Caco-2 (cell line): Measurements from ENCODE around the gene KREMEN1. TPM values are rescaled to one million over a fixed set of nuclear protein-coding genes. Genes with fewer than 3 reads are reported as not detected.

Experiments
- BruUV-seq: library from RNA; stranded (reverse); fragments of 400-500 nt; replicated peaks from 2 replicates; lab custom pipeline; 2021; lab: Mats Ljungman, UMichigan
- CTCF ChIA-PET: fragments of 300-600 bp; sonication (Branson Sonifier 250); formaldehyde crosslinking; loops from one replicate; lab custom pipeline; 2022; ENCODE audit warnings: antibody characterized with exemption; lab: Charles Lee
- POLR2A ChIA-PET: fragments of 300-600 bp; sonication (Branson Sonifier 250); formaldehyde crosslinking; loops from one replicate; lab custom pipeline; 2022; ENCODE audit warnings: antibody characterized with exemption; lab: Charles Lee
- DNase-seq, 2 experiments: peaks; one replicate each; pipeline versions ENCODE4 v3.0.0 to v3.0.0-alpha.2; 2020 to 2022
- H3K27me3 ChIP-seq: replicated peaks from 2 replicates; pipeline ENCODE4 v1.6.0; 2011; ENCODE audit warnings: low read length; ENCODE audit not compliant: control insufficient read depth, insufficient read depth
- H3K36me3 ChIP-seq: 2 replicates; pipeline ENCODE4 v1.5.1; 2011; ENCODE audit warnings: low read length; ENCODE audit not compliant: control insufficient read depth, insufficient read depth
- H3K4me1 ChIP-seq: fragments of 250-450 bp; sonication (Bioruptor Pico); 2 replicates; pipeline ENCODE4 v1.5.1; 2020; ENCODE audit warnings: mild to moderate bottlenecking
- H3K4me3 ChIP-seq: 2 replicates; pipeline ENCODE4 v1.5.1; 2011; ENCODE audit warnings: low read depth, mild to moderate bottlenecking, control low read depth, low read length
- H3K9me3 ChIP-seq: fragments of 250-450 bp; sonication (Bioruptor Pico); 2 replicates; pipeline ENCODE4 v1.5.1; 2020; ENCODE audit warnings: mild to moderate bottlenecking, moderate library complexity
- H3K27ac Mint-ChIP-seq: one replicate; pipeline ENCODE4 v1.8.0; 2022; ENCODE audit warnings: mixed read lengths; ENCODE audit not compliant: unreplicated experiment
- H3K27me3 Mint-ChIP-seq: one replicate; pipeline ENCODE4 v1.8.0; 2022; ENCODE audit warnings: mixed read lengths; ENCODE audit not compliant: insufficient read depth, unreplicated experiment
- H3K36me3 Mint-ChIP-seq: one replicate; pipeline ENCODE4 v1.8.0; 2022; ENCODE audit warnings: mild to moderate bottlenecking, mixed read lengths; ENCODE audit not compliant: insufficient read depth, unreplicated experiment
- H3K4me1 Mint-ChIP-seq: one replicate; pipeline ENCODE4 v1.8.0; 2022; ENCODE audit warnings: low read depth, mixed read lengths; ENCODE audit not compliant: unreplicated experiment
- H3K4me3 Mint-ChIP-seq: one replicate; pipeline ENCODE4 v1.8.0; 2022; ENCODE audit warnings: mild to moderate bottlenecking, moderate library complexity, mixed read lengths; ENCODE audit not compliant: unreplicated experiment
- H3K9me3 Mint-ChIP-seq: one replicate; pipeline ENCODE4 v1.8.0; 2022; ENCODE audit warnings: mixed read lengths; ENCODE audit not compliant: unreplicated experiment
- intact Hi-C: fragments of 100-400 bp; cut with micrococcal nuclease; formaldehyde crosslinking; loops from one replicate; pipeline ENCODE4 v1.10.0; 2022; ENCODE audit not compliant: unreplicated experiment
- total RNA-seq: library from RNA; stranded (reverse); gene quantifications from 2 replicates; pipeline ENCODE4 v1.2.3, GENCODE V29; 2022
- TF ChIP-seq, protein P1 (sequence below), 2 experiments: fragments of 200-600 bp in 1 of 2; IDR thresholded peaks; 1 replicate in 1 of 2; 2 replicates in 1 of 2; pipeline versions ENCODE4 v1.5.1 to v1.8.0; 2011 to 2022; ENCODE audit warnings: antibody characterized with exemption in 1 of 2, control low read depth in 1 of 2, inconsistent platforms in 1 of 2, low read depth in 1 of 2, low read length in 1 of 2, mild to moderate bottlenecking in 1 of 2, moderate library complexity in 1 of 2; ENCODE audit not compliant: insufficient read depth in 1 of 2, severe bottlenecking in 1 of 2, unreplicated experiment in 1 of 2

Gene KREMEN1
- total RNA-seq, 1 experiment from 2014 or later, result 29.7 TPM

DNA sequence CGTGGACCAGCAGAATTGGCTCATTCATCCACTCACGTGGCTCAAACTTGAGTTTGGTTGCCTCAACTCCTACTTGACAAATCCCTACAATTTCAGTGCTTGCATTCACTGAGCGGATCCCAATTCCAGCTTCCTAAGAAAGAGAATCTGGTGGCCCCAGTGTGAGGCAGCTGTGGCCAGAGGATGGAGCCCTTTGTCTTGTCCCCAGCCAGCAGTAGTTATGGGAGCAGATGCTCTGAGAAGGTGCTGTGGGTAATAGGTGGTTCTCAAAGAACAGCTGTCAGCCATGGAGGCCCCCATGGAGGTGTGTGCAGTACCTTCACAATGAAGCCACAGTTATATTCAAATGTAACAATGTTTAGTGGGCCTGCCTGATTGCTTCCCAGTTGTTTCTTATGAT, 39.3 kb downstream of the KREMEN1 start:
- Histone ChIP-seq H3K36me3 (no peaks in the 10 kb centered on the region), H3K4me3 (no peak overlapping the region), H3K9me3 (no peaks in the 10 kb centered on the region), H3K27me3 (no peaks in the 10 kb centered on the region), H3K4me1 (peaks cover 38% of the 10 kb centered on the region)
- Mint-ChIP-seq H3K4me1 (peaks cover 28% of the 10 kb centered on the region), H3K36me3 (peaks cover 17% of the 10 kb centered on the region), H3K27ac (no peak overlapping the region), H3K4me3 (no peak overlapping the region), H3K27me3 (no peaks in the 10 kb centered on the region), H3K9me3 (no peaks in the 10 kb centered on the region)
- intact Hi-C loops, result loop anchor here (5.0 kb wide), 1 partner anchor 40 kb away; no protein-coding TSS in a partner anchor
- BruUV-seq, result no TSS peak
- peak in 1 of 2 experiments; percentile 18 for DNase-seq
- ChIA-PET POLR2A (interaction anchor here (0.6 kb wide), 1 partner anchor 41 kb away, joined by 6 read pairs; no protein-coding TSS in a partner anchor), CTCF (interaction anchor here (1.2 kb wide), 1 partner anchor 42 kb away, joined by 5 read pairs; no protein-coding TSS in a partner anchor)
- TF ChIP-seq, protein P1, sequence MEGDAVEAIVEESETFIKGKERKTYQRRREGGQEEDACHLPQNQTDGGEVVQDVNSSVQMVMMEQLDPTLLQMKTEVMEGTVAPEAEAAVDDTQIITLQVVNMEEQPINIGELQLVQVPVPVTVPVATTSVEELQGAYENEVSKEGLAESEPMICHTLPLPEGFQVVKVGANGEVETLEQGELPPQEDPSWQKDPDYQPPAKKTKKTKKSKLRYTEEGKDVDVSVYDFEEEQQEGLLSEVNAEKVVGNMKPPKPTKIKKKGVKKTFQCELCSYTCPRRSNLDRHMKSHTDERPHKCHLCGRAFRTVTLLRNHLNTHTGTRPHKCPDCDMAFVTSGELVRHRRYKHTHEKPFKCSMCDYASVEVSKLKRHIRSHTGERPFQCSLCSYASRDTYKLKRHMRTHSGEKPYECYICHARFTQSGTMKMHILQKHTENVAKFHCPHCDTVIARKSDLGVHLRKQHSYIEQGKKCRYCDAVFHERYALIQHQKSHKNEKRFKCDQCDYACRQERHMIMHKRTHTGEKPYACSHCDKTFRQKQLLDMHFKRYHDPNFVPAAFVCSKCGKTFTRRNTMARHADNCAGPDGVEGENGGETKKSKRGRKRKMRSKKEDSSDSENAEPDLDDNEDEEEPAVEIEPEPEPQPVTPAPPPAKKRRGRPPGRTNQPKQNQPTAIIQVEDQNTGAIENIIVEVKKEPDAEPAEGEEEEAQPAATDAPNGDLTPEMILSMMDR (IDR thresholded peaks at IDR 0.05; ENCODE audit: insufficient read depth in 1 of 2, low read depth in 1 of 2, low read length in 1 of 2, severe bottlenecking in 1 of 2, unreplicated experiment in 1 of 2), result no peak

DNA sequence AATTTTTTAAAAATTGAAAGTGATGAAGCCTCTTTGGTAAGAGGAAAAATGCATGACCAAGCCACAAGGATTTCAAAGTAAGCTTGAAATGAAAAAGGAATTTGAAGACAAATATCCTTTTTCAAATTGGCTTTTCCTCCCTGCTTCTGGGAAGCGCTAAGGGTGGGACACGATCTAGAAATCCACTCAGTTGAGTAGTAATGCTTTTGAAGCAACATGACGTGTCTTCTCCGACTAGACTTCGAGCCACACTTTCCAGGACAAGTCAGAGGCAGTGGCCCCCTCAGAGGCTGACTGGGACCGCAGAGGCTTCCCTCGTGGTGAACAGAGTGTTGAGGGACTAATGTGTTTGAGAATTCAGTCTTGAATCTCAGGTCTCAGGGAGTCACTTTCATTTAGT, 39.8 kb downstream of the KREMEN1 start:
- peaks cover 28% of the 10 kb centered on the region for H3K4me1 Mint-ChIP-seq
- Histone ChIP-seq H3K36me3 (no peaks in the 10 kb centered on the region), H3K4me1 (peaks cover 37% of the 10 kb centered on the region), H3K27me3 (no peaks in the 10 kb centered on the region), H3K4me3 (no peak overlapping the region), H3K9me3 (no peaks in the 10 kb centered on the region)
- CTCF ChIA-PET, result interaction anchor here (1.2 kb wide), 1 partner anchor 41 kb away, joined by 5 read pairs; no protein-coding TSS in a partner anchor
- DNase-seq, result no peak
- no peak overlapping the region for H3K4me3 Mint-ChIP-seq
- H3K27ac Mint-ChIP-seq, result no peak overlapping the region
- POLR2A ChIA-PET, result no interaction called here
- H3K27me3 Mint-ChIP-seq, result no peaks in the 10 kb centered on the region
- intact Hi-C loops, result loop anchor here (5.0 kb wide), 1 partner anchor 40 kb away; no protein-coding TSS in a partner anchor
- H3K36me3 Mint-ChIP-seq, result peaks cover 17% of the 10 kb centered on the region
- no peaks in the 10 kb centered on the region for H3K9me3 Mint-ChIP-seq
- TF ChIP-seq, protein P1 (IDR thresholded peaks at IDR 0.05; ENCODE audit: insufficient read depth in 1 of 2, low read depth in 1 of 2, low read length in 1 of 2, severe bottlenecking in 1 of 2, unreplicated experiment in 1 of 2), result no peak
- BruUV-seq, result no TSS peak

DNA sequence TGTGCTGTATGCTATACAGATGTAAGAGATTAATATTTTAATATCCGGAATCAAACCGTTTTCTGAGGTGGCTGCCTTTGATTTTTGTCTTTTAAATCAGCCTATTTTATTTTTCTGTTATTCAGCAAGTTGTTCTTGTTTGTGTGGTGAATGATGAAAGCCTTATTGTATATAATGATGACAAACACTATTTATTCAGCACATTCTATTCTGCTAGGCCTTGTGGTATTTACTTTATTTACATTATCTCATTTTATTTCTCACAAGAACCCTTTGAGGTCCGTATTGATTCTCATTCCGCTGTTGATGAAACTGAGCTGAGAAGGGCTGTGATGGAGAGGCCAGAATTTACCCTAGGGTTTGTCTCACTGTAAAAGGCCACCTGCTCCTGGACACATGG, 40.5 kb downstream of the KREMEN1 start:
- H3K4me3 ChIP-seq, result no peak overlapping the region
- no peaks in the 10 kb centered on the region for H3K9me3 ChIP-seq
- POLR2A ChIA-PET, result no interaction called here
- Mint-ChIP-seq H3K4me1 (peaks cover 34% of the 10 kb centered on the region), H3K36me3 (peaks cover 17% of the 10 kb centered on the region), H3K27me3 (no peaks in the 10 kb centered on the region), H3K9me3 (no peaks in the 10 kb centered on the region), H3K27ac (no peak overlapping the region), H3K4me3 (no peak overlapping the region)
- peaks cover 37% of the 10 kb centered on the region for H3K4me1 ChIP-seq
- TF ChIP-seq, protein P1 (IDR thresholded peaks at IDR 0.05; ENCODE audit: insufficient read depth in 1 of 2, low read depth in 1 of 2, low read length in 1 of 2, severe bottlenecking in 1 of 2, unreplicated experiment in 1 of 2), result no peak
- no peak for DNase-seq
- intact Hi-C loops, result loop anchor here (5.0 kb wide), 1 partner anchor 39 kb away; no protein-coding TSS in a partner anchor
- H3K27me3 ChIP-seq, result no peaks in the 10 kb centered on the region
- no peaks in the 10 kb centered on the region for H3K36me3 ChIP-seq
- BruUV-seq, result no TSS peak
- CTCF ChIA-PET, result no interaction called here
